Testis (tissue), 3 donors: ENCODE measurements around the gene RPA1. TPM values are rescaled to one million over a fixed set of nuclear protein-coding genes. Genes with fewer than 3 reads are reported as not detected.

Experiments used
- DNase-seq: peaks from one replicate; pipeline ENCODE4 v3.0.0-alpha.2; 2019
- H3K27ac ChIP-seq, 2 donors: fragments of 200-600 bp; sonication (generic); one replicate each; pipeline ENCODE4 v1.5.1; 2019
- H3K27me3 ChIP-seq: fragments of 200-600 bp; sonication (generic); one replicate; pipeline ENCODE4 v1.5.1; 2019
- H3K36me3 ChIP-seq: fragments of 200-600 bp; sonication (generic); one replicate; pipeline ENCODE4 v1.5.1; 2017; ENCODE audit warnings: low read depth; ENCODE audit errors: missing control alignments
- H3K4me1 ChIP-seq: fragments of 200-600 bp; sonication (generic); one replicate; pipeline ENCODE4 v1.5.1; 2019
- H3K4me3 ChIP-seq, 2 donors: fragments of 200-600 bp; sonication (generic); one replicate each; pipeline ENCODE4 v1.5.1; 2017 to 2019
- H3K9me3 ChIP-seq: fragments of 200-600 bp; sonication (generic); one replicate; pipeline ENCODE4 v1.5.1; 2017
- POLR2A ChIP-seq: fragments of 450-650 bp; IDR thresholded peaks from one replicate; pipeline ENCODE4 v1.6.1; 2017; ENCODE audit warnings: antibody characterized with exemption, mild to moderate bottlenecking, moderate library complexity
- WGBS, 2 donors: methylation state at CpG; one replicate each; pipeline ENCODE4 v1.1.5; 2018; 5-methylcytosine and 5-hydroxymethylcytosine counted together
- intact Hi-C: fragments of 100-400 bp; cut with DNase I; formaldehyde crosslinking; loops from one replicate; pipeline ENCODE4 v1.15.1; 2023; ENCODE audit warnings: low total_unique reads
- polyA plus RNA-seq: library from polyadenylated mRNA; stranded (reverse); fragments of 350-450 nt; fragmentation: Illumina TruSeq; extraction: RNeasy Lipid Tissue Mini Kit (QIAGEN cat#74804); gene quantifications from one replicate; pipeline ENCODE4 v1.2.3, GENCODE V29; 2014; ENCODE audit warnings: low read depth, low replicate concordance; ENCODE audit not compliant: insufficient read depth
- total RNA-seq, 2 donors: library from RNA; depleted of rRNA; stranded (reverse); fragments of >200 nt; gene quantifications; one replicate each; pipeline ENCODE4 v1.2.3, GENCODE V29; 2016
- TF ChIP-seq, protein P1 (sequence below), 3 experiments: fragments of 450-650 bp in 2 of 3; fragments of 200-600 bp in 1 of 3; sonication (generic) in 1 of 3; IDR thresholded peaks; one replicate each; pipeline ENCODE4 v1.5.1; 2016 to 2019; ENCODE audit warnings: antibody characterized with exemption in 3 of 3, mild to moderate bottlenecking in 2 of 3, moderate library complexity in 1 of 3

The RPA1 gene
- total and polyA plus RNA-seq, 3 donors from 2014 or later, result 31.7 to 52.9 (median 36.4) TPM

DNA sequence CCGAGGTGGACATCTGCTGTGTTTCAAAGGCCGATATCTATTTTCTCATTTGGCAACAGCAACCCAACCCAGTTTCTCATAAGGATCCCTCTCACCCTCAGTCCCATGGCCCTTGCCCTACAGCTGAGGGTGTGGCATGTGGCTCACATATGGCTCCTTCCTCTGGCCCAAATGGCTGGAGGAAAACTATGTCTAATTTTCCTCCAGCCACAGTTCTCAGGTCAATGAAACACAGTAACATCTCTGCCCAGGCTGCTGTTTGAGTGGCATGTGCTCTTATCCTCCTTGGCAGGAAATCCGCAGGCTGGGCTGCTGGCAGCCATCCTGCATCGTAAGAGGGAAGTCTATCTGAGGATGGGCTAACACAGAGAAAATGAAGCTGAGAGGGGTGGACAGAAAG lies 43.9 kb upstream of the RPA1 start:
- Histone ChIP-seq H3K36me3 (no peaks in the 10 kb centered on the region), H3K27ac (peak overlapping the region; percentile 33 to 92), H3K9me3 (no peaks in the 10 kb centered on the region), H3K4me1 (peaks cover 43% of the 10 kb centered on the region), H3K4me3 (no peak overlapping the region), H3K27me3 (no peaks in the 10 kb centered on the region)
- 67 to 68% methylated on average over 4 of the region's 4 CpGs for WGBS, 2 donors
- TF ChIP-seq, protein P1, sequence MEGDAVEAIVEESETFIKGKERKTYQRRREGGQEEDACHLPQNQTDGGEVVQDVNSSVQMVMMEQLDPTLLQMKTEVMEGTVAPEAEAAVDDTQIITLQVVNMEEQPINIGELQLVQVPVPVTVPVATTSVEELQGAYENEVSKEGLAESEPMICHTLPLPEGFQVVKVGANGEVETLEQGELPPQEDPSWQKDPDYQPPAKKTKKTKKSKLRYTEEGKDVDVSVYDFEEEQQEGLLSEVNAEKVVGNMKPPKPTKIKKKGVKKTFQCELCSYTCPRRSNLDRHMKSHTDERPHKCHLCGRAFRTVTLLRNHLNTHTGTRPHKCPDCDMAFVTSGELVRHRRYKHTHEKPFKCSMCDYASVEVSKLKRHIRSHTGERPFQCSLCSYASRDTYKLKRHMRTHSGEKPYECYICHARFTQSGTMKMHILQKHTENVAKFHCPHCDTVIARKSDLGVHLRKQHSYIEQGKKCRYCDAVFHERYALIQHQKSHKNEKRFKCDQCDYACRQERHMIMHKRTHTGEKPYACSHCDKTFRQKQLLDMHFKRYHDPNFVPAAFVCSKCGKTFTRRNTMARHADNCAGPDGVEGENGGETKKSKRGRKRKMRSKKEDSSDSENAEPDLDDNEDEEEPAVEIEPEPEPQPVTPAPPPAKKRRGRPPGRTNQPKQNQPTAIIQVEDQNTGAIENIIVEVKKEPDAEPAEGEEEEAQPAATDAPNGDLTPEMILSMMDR (IDR thresholded peaks at IDR 0.05), result no peak
- no peak for TF ChIP-seq POLR2A
- intact Hi-C loops, result no loop called here
- no peak for DNase-seq

DNA sequence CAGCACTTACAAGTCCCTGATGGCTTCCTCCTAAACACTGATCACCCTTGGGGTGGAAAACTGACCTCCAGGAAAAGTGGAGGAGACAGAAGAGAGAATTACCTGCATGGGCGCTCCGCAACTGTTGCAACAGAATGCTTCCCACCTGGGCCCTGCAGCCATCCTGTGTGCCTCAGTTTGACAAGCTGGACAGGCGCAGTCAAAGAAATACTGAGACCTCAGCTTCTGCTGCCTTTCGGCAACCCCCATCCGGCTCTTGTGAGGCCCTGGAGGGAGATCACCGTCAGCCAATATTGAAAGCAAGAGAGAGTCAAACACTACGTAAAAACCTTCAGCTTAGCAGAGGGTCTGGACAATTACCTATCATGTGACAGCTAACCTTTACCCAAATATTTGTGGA lies 43.1 kb upstream of the RPA1 start:
- WGBS, 2 donors, result 63 to 73% methylated on average over 7 of the region's 7 CpGs
- intact Hi-C loops, result no loop called here
- peaks cover 35% of the 10 kb centered on the region for H3K4me1 ChIP-seq
- TF ChIP-seq, protein P1 (IDR thresholded peaks at IDR 0.05), result no peak
- H3K27me3 ChIP-seq, result no peaks in the 10 kb centered on the region
- H3K36me3 ChIP-seq, result no peaks in the 10 kb centered on the region
- H3K27ac ChIP-seq, result peak overlapping the region; percentile 12 to 92
- no peaks in the 10 kb centered on the region for H3K9me3 ChIP-seq
- DNase-seq, result no peak
- H3K4me3 ChIP-seq, result no peak overlapping the region

- Histone ChIP-seq H3K27me3 (no peaks in the 10 kb centered on the region), H3K4me1 (peaks cover 32% of the 10 kb centered on the region), H3K27ac (peak overlapping the region; percentile 12 to 92), H3K4me3 (no peak overlapping the region), H3K9me3 (no peaks in the 10 kb centered on the region), H3K36me3 (no peaks in the 10 kb centered on the region)
- intact Hi-C loops, result no loop called here
- peak; percentile 71 for DNase-seq
- TF ChIP-seq POLR2A, result no peak
- TF ChIP-seq, protein P1 (IDR thresholded peaks at IDR 0.05), result no peak
- 59 to 62% methylated on average over 12 to 16 of the region's 16 CpGs for WGBS, 2 donors
Measured at GRCh38 chr17:1787301-1787902, 42.4 kb upstream of the RPA1 start.

- H3K4me3 ChIP-seq, result no peak overlapping the region
- no peak for TF ChIP-seq POLR2A
- TF ChIP-seq, protein P1 (IDR thresholded peaks at IDR 0.05), result no peak
- 71 to 77% methylated on average over 5 of the region's 5 CpGs for WGBS, 2 donors
- intact Hi-C loops, result no loop called here
- H3K36me3 ChIP-seq, result no peaks in the 10 kb centered on the region
- DNase-seq, result no peak
- no peaks in the 10 kb centered on the region for H3K9me3 ChIP-seq
- H3K27ac ChIP-seq, result no peak overlapping the region
- peaks cover 17% of the 10 kb centered on the region for H3K4me1 ChIP-seq
- H3K27me3 ChIP-seq, result no peaks in the 10 kb centered on the region
Measured at GRCh38 chr17:1789936-1790335, 39.9 kb upstream of the RPA1 start.
